ENCODE data around the gene VSIG10. TPM values are rescaled to one million over a fixed set of nuclear protein-coding genes. Genes with fewer than 3 reads are reported as not detected.
"Not testable (repeated sequence)": the region's sequence is repeated elsewhere in the genome, so short reads cannot be mapped to it uniquely, and the experiment has no call there.

Gene VSIG10
- total and polyA plus RNA-seq, 2 experiments from 2014 or later = 12.0 to 21.0 TPM

DNA sequence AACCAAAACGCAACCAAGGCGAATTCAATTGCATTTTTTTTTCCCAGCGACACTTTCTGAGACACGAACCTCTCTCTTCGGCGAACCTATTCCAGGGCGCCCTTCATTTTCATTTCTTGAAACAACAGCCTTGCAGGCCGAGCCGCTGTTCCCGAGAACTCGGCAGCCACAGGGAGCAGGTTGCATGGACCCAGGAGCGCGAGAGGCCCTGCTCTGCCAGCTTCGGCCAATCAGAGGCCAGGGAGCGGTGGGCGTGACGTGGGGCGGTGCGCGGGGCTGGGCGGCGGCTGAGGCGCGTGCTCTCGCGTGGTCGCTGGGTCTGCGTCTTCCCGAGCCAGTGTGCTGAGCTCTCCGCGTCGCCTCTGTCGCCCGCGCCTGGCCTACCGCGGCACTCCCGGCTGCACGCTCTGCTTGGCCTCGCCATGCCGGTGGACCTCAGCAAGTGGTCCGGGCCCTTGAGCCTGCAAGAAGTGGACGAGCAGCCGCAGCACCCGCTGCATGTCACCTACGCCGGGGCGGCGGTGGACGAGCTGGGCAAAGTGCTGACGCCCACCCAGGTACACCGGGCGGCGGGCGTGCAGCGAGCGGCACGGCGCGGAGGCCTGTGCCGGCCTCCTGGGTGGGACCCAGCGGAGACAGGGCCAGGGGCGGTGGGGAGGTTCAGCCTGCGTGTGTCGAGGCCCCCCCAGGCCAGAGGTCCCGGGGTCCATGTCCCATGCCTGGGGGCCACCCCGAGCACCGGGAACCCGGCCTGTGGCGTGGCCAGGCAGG lies 32.2 kb upstream of the VSIG10 start, which contains the start of gene PEBP1:
TSS of gene PEBP1 (plus strand) at position 337 of the 771 bp plus-strand sequence. CDS start at position 423, 86 bp downstream.
- TF ChIP-seq, protein P1, sequence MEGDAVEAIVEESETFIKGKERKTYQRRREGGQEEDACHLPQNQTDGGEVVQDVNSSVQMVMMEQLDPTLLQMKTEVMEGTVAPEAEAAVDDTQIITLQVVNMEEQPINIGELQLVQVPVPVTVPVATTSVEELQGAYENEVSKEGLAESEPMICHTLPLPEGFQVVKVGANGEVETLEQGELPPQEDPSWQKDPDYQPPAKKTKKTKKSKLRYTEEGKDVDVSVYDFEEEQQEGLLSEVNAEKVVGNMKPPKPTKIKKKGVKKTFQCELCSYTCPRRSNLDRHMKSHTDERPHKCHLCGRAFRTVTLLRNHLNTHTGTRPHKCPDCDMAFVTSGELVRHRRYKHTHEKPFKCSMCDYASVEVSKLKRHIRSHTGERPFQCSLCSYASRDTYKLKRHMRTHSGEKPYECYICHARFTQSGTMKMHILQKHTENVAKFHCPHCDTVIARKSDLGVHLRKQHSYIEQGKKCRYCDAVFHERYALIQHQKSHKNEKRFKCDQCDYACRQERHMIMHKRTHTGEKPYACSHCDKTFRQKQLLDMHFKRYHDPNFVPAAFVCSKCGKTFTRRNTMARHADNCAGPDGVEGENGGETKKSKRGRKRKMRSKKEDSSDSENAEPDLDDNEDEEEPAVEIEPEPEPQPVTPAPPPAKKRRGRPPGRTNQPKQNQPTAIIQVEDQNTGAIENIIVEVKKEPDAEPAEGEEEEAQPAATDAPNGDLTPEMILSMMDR (IDR thresholded peaks at IDR 0.05; ENCODE audit: poor library complexity) = peak; percentile 13
- TF ChIP-seq EZH2 (IDR thresholded peaks at IDR 0.05; ENCODE audit: borderline replicate concordance) = no peak

DNA sequence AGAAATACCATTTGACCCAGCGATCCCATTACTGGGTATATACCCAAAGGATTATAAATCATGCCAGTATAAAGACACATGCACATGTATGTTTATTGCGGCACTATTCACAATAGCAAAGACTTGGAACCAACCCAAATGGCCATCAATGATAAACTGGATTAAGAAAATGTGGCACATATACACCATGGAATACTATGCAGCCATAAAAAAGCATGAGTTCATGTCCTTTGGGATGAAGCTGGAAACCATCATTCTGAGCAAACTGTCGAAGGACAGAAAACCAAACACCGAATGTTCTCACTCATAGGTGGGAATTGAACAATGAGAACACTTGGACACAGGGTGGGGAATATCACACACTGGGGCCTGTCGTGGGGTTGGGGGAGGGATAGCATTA lies 25.6 kb upstream of the VSIG10 start:
- H3K4me3 ChIP-seq; H3K9me3 ChIP-seq (ENCODE audit: low read depth); H3K27ac ChIP-seq; H3K36me3 ChIP-seq (replicated peaks; ENCODE audit: insufficient read depth, low read depth); H3K79me2 ChIP-seq; H4K20me1 ChIP-seq (ENCODE audit: insufficient read depth, poor library complexity, severe bottlenecking); H3K9me2 ChIP-seq (replicated peaks; ENCODE audit: insufficient read depth); H3K4me1 ChIP-seq (ENCODE audit: insufficient read depth); H3K4me2 ChIP-seq; DNase-seq (ENCODE audit: low spot score); H3K27me3 ChIP-seq; H2AFZ ChIP-seq: not testable (repeated sequence)
- WGBS (ENCODE audit: low lambda C conversion rate, missing lambda C conversion rate) = 94% methylated on average over 5 of the region's 5 CpGs

More for the DNA sequence above, 32.2 kb upstream of the VSIG10 start, which contains the start of gene PEBP1:
- peaks cover 16% of the 10 kb centered on the region for H3K4me1 ChIP-seq (ENCODE audit: insufficient read depth)
- H3K4me3 ChIP-seq = peak within 1 kb of the TSS; percentile 91
- H3K9me2 ChIP-seq (replicated peaks; ENCODE audit: insufficient read depth) = no peaks in the 10 kb centered on the region
- peak within 1 kb of the TSS; percentile 84 for H3K27ac ChIP-seq
- no peaks in the 10 kb centered on the region for H3K9me3 ChIP-seq (ENCODE audit: low read depth)
- DNase-seq (ENCODE audit: low spot score) = peak; percentile 95
- H3K4me2 ChIP-seq = peak within 1 kb of the TSS; percentile 81
- no peaks in the 10 kb centered on the region for H3K27me3 ChIP-seq
- H3K36me3 ChIP-seq (replicated peaks; ENCODE audit: insufficient read depth, low read depth) = no peaks in the 10 kb centered on the region
- peak within 1 kb of the TSS; percentile 72 for H2AFZ ChIP-seq
- WGBS (ENCODE audit: low lambda C conversion rate, missing lambda C conversion rate) = 2% methylated on average over 56 of the region's 70 CpGs
- H4K20me1 ChIP-seq (ENCODE audit: insufficient read depth, poor library complexity, severe bottlenecking) = no peaks in the 10 kb centered on the region
- H3K79me2 ChIP-seq = peaks cover 59% of the 10 kb centered on the region

DNA sequence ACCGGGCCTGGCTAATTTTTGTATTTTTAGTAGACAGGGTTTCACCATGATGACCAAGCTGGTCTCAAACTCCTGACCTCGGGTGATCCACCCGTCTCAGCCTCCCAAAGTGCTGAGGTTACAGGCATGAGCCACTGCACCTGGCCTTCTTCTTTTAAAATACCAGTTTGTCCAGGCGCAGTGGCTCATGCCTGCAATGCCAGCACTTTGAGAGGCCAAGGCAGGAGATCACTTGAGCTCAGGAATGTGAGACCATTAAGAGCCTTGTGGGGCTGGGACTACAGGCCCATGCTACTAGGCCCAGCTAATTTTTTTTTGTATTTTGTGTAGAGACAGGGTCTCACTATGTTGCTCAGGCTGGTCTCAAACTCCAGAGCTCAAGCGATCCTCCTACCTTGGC lies 24.1 kb upstream of the VSIG10 start:
- no peaks in the 10 kb centered on the region for H3K9me2 ChIP-seq (replicated peaks; ENCODE audit: insufficient read depth)
- no peaks in the 10 kb centered on the region for H4K20me1 ChIP-seq (ENCODE audit: insufficient read depth, poor library complexity, severe bottlenecking)
- TF ChIP-seq EZH2 (IDR thresholded peaks at IDR 0.05; ENCODE audit: borderline replicate concordance) (no peak), EZH2phosphoT487 (IDR thresholded peaks at IDR 0.05; ENCODE audit: low read depth, severe bottlenecking, unreplicated experiment) (no peak)
- TF ChIP-seq, protein P1 (IDR thresholded peaks at IDR 0.05; ENCODE audit: poor library complexity) = no peak
- H3K27ac ChIP-seq = no peak overlapping the region
- peaks cover 4% of the 10 kb centered on the region for H3K4me1 ChIP-seq (ENCODE audit: insufficient read depth)
- no peak overlapping the region for H2AFZ ChIP-seq
- DNase-seq (ENCODE audit: low spot score) = no peak
- over 99% methylated on average over 5 of the region's 5 CpGs for WGBS (ENCODE audit: low lambda C conversion rate, missing lambda C conversion rate)
- peaks cover 3% of the 10 kb centered on the region for H3K79me2 ChIP-seq
- no peak overlapping the region for H3K4me2 ChIP-seq
- H3K9me3 ChIP-seq (ENCODE audit: low read depth) = no peaks in the 10 kb centered on the region
- no peaks in the 10 kb centered on the region for H3K36me3 ChIP-seq (replicated peaks; ENCODE audit: insufficient read depth, low read depth)
- no peaks in the 10 kb centered on the region for H3K27me3 ChIP-seq
- no peak overlapping the region for H3K4me3 ChIP-seq

DNA sequence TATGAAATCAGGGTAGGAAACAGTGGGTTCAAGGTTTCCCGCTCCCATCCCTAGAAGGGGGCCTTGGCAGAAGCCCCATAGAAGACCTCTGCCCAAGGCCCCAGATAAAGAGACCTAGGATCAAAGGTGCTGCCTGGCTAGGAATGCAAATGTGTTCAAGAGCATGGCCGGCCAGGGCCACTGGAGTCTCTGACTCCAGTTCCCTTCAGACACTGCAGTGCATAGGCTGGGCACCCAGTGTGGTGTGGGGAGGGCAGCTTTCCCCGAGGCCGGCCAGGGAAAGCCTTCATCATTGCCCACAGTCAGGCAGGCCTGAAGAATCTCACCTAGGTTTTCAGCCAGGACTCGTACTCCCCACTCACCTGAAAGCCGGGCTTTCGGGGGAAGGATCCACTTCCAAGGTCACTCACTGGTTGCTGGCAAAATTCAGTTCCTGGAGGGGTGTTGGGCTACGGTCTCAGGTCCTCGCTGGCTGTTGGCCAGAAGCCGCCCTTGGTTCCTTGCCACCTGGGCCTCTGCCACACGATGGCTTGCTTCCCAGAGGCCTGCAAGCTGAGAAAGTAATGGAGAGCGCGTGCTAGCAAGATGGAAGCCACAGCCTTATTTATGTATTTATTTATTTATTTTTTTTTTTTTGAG lies 22.4 kb upstream of the VSIG10 start:
- H3K27ac ChIP-seq = no peak overlapping the region
- H3K36me3 ChIP-seq (replicated peaks; ENCODE audit: insufficient read depth, low read depth) = no peaks in the 10 kb centered on the region
- H3K9me2 ChIP-seq (replicated peaks; ENCODE audit: insufficient read depth) = no peaks in the 10 kb centered on the region
- no peaks in the 10 kb centered on the region for H3K27me3 ChIP-seq
- H3K4me3 ChIP-seq = no peak overlapping the region
- peaks cover 3% of the 10 kb centered on the region for H3K79me2 ChIP-seq
- 86% methylated on average over 13 of the region's 13 CpGs for WGBS (ENCODE audit: low lambda C conversion rate, missing lambda C conversion rate)
- DNase-seq (ENCODE audit: low spot score) = no peak
- peaks cover 4% of the 10 kb centered on the region for H3K4me1 ChIP-seq (ENCODE audit: insufficient read depth)
- no peak overlapping the region for H2AFZ ChIP-seq
- no peak overlapping the region for H3K4me2 ChIP-seq
- no peak for TF ChIP-seq EZH2phosphoT487 (IDR thresholded peaks at IDR 0.05; ENCODE audit: low read depth, severe bottlenecking, unreplicated experiment)
- TF ChIP-seq, protein P1 (IDR thresholded peaks at IDR 0.05; ENCODE audit: poor library complexity) = no peak
- no peak for TF ChIP-seq EZH2 (IDR thresholded peaks at IDR 0.05; ENCODE audit: borderline replicate concordance)
- no peaks in the 10 kb centered on the region for H4K20me1 ChIP-seq (ENCODE audit: insufficient read depth, poor library complexity, severe bottlenecking)
- H3K9me3 ChIP-seq (ENCODE audit: low read depth) = no peaks in the 10 kb centered on the region
